ENCODE results near the gene PHKG1.
"Not testable (repeated sequence)": the region's sequence is repeated elsewhere in the genome, so short reads cannot be mapped to it uniquely, and the experiment has no call there.

DNA sequence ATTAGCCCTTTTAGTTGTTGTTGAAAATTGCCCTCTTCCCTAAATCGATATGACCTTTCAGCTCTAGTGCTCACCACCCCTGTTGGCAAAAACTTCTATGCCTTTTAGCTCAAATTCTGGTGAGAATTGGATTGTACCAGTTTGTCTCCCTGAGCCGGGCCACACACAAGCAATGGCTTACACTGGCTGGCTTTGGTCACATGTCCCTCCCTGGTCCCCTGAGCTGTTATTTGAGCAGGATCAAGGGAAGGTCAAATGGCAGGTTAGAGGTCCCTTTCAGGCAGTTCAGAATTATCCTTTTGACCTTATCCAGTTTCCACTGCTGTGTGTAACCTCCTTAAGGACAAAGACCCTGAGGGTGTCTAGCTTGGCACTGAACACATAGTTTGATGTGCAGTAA, 38.3 kb upstream of the PHKG1 start:
- not testable (repeated sequence) for TF ChIP-seq GATA1 (IDR thresholded peaks at IDR 0.05; ENCODE audit: low read depth, low read length); POLR2A (IDR thresholded peaks at IDR 0.05; ENCODE audit: low read length)

Data from erythroblast (primary cell).